NCI-H82 (cell line): ENCODE results near the gene FAM20A.

Experiments
- DNase-seq: peaks from one replicate; lab custom pipeline; 2025; lab: John Stamatoyannopoulos, UW

FAM20A gene

DNA sequence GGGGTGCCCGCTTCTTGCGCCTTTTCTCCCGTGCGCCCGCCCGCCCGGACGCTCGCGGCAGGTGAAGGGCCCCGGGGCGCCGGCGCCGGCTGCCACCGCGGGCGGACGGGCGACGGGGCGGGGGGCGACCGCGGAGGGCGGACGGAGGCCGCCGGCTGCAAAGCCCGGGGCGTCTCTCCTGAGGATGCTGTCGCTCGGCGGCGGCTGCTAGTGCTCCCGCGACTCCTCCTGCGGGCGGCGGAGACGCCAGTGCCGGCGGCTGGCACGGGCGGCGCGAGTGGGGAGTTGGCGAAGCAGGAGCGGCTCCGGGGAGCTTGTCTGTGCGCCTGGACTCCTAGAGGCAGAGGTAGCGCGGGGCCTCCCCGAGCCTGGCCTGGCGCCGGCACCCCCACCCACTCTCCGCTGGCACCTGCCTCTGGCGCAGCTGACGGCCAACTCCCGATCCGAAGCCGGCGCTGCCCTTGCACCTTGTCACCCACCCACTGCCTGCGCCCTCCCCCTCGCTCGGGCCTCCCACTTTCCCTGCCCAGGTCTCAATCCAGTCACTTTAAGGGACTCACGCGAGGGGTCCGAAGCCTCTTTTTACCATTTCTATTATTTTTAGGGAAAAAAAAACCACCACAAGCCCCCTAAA, at the start of gene FAM20A:
Gene FAM20A (minus strand): TSS at position 437 of the 634 bp plus-strand sequence. CDS start 701 bp downstream, outside the sequence.
- DNase-seq = no peak

- no peak for DNase-seq
Measured at GRCh38 chr17:68649324-68649723, 48.2 kb upstream of the FAM20A start.

- peak; percentile 24 for DNase-seq
Measured at GRCh38 chr17:68646626-68647526, 45.7 kb upstream of the FAM20A start.

DNA sequence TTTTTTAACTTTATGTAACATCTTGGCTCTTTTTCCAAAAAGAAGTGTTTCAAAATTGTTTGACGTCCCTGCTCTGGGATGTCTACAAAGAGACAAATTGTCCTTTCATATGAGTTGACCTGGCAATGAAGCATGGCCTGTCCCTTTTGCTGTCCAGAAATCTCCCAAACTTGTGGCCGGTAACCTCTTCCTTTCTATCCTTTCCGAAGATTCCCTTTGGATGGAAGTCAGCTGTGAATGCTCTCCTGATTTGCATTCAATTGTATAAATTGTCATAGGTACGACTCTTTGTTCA, 40.9 kb upstream of the FAM20A start:
- DNase-seq = no peak

DNA sequence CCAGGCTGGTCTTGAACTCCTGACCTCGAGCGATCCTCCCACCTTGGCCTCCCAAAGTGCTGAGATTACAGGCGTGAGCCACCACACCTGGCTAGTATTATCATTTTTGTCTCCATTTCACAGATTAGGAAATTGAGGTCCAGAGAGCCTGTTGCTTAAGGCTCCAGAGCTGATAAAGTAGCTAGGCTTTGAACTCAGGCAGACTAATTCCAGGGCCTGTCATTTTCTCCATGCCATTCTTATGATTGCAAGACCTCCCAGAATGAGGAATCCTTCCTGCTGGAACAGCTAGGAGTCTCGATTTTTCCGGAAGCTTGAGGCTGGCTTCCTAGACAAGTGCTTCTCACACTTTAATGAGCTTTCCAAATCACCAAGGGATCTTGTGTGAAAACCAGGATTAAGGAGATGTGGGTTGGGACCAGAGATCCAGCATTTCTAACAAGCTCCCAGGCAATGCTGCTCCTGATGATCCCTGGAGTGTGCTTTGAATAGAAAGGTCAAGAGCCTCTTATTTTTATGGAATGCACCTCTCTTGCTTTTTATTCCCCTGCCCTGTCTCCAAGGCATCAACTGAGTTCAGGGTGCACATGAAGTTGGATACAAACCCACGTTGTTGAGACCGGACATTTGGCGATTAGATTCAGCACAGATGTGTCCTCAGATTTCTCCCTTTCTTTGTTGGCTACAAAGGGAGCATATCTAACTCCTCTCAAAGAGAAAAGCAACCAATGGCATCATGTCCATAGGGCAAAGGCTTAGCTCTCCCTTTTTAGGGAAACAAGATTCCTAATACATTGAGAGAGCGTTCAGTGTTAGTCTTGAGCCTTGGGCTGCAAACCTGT, 40.3 kb upstream of the FAM20A start:
- no peak for DNase-seq

DNA sequence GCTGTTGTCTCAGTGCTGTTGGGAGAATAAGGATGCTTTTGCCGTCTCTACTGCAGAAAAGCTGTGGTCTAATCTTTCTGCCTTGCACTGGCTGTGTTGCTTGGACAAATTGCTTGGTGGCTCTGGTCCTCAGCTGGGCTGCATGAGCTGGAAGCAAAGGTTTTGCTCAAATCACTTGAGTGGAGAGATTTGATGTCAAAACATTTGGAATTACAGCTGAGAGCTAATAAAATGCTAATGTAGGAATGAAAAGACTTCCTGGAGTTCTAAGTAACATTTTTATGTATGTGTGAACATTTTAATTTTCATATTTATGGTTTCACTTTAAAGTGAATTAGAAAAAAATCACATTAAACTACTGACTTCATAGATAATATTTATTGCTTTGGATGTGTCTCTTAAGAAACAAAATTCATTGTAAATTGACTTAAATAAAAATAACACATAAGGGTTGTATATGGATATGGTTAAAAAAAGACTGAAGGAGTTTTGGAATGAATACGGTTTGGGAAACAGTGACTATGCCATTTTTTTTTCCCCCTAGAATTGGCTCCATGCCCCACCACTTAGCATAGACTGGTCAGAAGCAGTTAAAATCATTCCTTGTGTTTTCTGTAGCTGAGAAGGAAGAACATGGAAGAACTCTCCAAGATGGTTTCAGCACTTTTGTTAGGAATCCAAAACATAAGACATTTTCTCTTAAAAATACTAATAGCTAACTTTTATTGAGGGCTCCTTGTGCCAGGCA, 39.2 kb upstream of the FAM20A start:
- DNase-seq = no peak

- DNase-seq = no peak
Measured at GRCh38 chr17:68634345-68634876, 33.2 kb upstream of the FAM20A start.

DNA sequence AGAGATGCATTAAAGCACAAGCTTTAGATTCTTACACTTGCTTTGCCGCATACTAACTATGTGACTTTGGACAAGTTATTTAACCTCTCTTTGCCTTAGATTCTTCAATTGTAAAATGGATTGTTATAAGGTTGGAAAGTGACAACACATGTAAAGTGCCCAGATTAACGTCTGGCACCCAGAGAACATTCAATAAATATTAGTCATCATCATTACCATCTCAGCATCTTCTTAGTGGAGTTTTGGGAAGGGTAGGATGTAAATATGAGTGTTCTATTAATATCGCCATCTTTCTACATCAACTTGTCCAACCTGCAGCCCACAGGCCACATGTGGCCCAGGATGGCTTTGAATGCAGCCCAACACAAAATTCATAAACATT, 27.4 kb upstream of the FAM20A start:
- DNase-seq = no peak

DNA sequence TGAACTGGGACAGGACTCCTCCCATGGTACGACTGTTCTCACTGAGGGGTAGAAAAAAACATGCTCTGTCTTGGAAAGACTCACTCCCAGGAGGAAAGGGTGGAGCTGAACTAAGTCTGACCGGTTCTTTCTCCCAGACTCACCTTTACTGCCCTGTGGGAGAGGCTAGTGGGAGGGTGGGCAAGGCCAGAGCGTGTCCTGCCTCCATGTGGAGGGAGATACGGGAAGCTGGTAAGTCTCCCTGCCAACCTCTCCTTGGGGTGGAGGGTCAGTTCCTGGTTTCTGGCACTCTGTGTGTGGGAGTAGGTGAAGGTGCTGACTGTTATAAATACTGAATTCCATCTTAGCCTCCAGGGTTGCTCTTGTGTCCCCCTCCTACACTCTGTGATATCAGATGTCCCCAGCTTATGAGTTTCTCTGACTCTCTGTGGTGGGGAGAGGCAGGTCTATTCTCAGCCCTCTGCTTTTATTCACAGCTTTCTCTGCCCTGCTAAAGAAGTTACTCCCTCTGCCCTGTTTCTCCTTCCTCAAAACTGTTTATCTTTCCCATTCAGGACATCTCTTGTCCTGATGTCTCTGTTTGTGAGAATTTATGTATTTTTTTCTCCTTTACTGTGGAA, 26.9 kb upstream of the FAM20A start:
- no peak for DNase-seq

DNA sequence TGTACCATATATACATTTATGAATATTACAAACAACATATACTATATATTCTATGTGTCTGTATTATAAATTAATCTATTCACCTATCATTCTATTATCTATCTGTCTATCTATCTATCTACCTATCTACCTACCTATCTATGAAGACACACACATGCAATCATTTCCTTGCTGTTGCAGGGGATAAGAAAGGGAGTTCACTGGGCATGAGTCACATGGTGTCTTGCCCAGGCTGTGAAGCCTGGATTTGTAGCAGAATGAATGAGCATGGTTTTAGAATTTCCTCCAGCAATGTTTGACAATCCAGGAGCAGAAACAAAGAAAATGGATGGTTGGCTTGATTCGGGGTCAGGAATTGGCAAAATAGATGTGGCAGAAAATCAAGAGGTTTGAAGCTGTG, 23.2 kb upstream of the FAM20A start:
- no peak for DNase-seq

- DNase-seq = no peak
Measured at GRCh38 chr17:68623811-68624210, 22.6 kb upstream of the FAM20A start.

DNA sequence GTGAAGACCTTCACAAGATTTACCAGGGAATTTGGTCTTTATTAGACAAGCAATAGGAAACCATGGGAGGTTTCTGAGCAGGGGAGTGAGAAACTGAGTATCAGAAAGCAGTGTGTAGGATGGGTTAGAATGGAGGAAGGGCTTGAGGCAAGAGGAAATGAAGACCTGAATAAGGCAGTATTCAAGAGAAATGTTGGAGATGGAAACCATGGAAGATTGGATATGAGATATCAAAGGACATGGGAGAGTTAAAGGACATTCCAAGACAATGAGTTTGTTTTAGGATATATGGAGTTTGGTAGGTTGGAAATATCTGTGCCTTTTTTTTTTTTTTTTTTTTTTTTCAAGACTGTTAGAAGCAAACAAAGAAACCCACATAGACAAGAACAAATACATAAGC, 21.3 kb upstream of the FAM20A start:
- DNase-seq = no peak

DNA sequence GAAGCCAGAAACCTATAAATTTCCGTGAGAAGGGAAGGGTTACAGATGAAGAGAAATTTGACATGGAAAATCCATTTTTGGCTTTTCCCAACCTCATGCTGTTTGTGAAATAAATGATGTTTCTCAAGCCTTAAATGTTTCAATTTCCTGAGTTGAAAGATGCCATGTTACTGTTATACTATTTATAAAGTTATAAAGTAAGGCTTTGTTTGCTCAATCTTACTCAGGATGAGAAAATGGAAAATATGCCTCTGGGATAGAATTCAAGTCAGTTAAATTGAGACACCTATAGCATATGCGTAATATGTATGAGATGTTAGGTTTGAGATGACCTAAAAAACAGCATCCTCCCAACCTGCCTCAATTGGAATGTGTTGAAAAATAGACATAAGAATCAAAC, 19.9 kb upstream of the FAM20A start:
- DNase-seq = no peak

GRCh38 chr17:68616334-68616733, 15.2 kb upstream of the FAM20A start:
- no peak for DNase-seq

GRCh38 chr17:68614718-68615117, 13.6 kb upstream of the FAM20A start:
- no peak for DNase-seq

DNA sequence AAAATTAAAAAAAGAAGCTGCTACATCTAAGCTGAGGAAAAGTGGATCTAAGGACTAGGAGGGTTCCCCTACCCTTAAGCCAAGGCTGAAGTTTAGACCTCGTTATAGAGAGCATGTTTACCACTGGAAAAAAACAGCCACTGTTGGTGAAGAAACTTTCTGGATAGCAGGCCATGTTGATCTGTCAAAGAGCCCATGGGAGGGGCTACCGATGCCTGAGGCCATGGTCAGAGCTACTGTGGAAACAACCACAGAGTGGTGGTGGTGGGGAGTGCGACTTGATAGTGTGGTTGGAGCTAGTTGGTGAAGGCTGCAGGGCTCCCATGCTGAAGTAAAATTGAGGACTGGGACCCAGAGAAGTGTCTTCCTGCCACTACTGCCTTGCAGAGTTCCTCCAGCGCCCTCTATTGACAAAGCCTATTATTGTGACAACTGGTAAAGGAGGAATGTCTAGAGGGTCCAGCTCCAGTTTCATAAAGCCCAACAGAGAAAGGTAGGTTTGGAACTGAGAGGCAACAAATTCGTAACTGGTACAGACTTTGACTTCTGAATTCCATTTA, 12.7 kb upstream of the FAM20A start:
- DNase-seq = peak; percentile 85

GRCh38 chr17:68612923-68613292, 11.7 kb upstream of the FAM20A start:
- DNase-seq = no peak

GRCh38 chr17:68612209-68612922, 11.2 kb upstream of the FAM20A start:
- no peak for DNase-seq

- DNase-seq = no peak
Measured at GRCh38 chr17:68611353-68612208, 10.4 kb upstream of the FAM20A start.
